ENCODE data around the gene KAT2A. TPM values are rescaled to one million over a fixed set of nuclear protein-coding genes. Genes with fewer than 3 reads are reported as not detected.

The KAT2A gene
- total RNA-seq, 1 experiment from 2014 or later, result 44.8 TPM

GRCh38 chr17:42117397-42118125 is 3.6 kb downstream of the KAT2A start:
- Mint-ChIP-seq H3K9me3 (no peaks in the 10 kb centered on the region), H3K27me3 (ENCODE audit: low read depth) (no peaks in the 10 kb centered on the region), H3K27ac (no peak overlapping the region), H3K4me3 (no peak overlapping the region), H3K4me1 (peaks cover 25% of the 10 kb centered on the region), H3K36me3 (peaks cover 30% of the 10 kb centered on the region)
- DNase-seq (ENCODE audit: low spot score) (no peak), ATAC-seq (no peak)
- ChIA-PET CTCF (interaction anchor here (1.0 to 4.5 kb wide), 8 partner anchors 50 to 410 kb away, joined by 3 to 54 read pairs (median 5); partner anchors contain the start of genes DNAJC7 and NKIRAS2), POLR2A (no interaction called here)
- TF ChIP-seq ATF1 (CRISPR knock-in tag; IDR thresholded peaks at IDR 0.05) (no peak), RELA (CRISPR knock-in tag; IDR thresholded peaks at IDR 0.05; ENCODE audit: borderline replicate concordance) (no peak), ATF3 (CRISPR knock-in tag; conservative IDR thresholded peaks at IDR 0.05) (no peak), MYBL2 (CRISPR knock-in tag; IDR thresholded peaks at IDR 0.05) (no peak), PRDM15 (CRISPR knock-in tag; IDR thresholded peaks at IDR 0.05) (no peak), TEAD4 (CRISPR knock-in tag; IDR thresholded peaks at IDR 0.05) (no peak), ARID4B (CRISPR knock-in tag; IDR thresholded peaks at IDR 0.05; ENCODE audit: borderline replicate concordance) (no peak), SMAD3 (CRISPR knock-in tag; IDR thresholded peaks at IDR 0.05; ENCODE audit: borderline replicate concordance) (no peak), CTCF (IDR thresholded peaks at IDR 0.05) (no peak), JAZF1 (CRISPR knock-in tag; IDR thresholded peaks at IDR 0.05) (no peak), ZNF423 (CRISPR knock-in tag; IDR thresholded peaks at IDR 0.05) (no peak), NFYB (CRISPR knock-in tag; conservative IDR thresholded peaks at IDR 0.05; ENCODE audit: low read depth) (no peak)

GRCh38 chr17:42116705-42117396 is 4.3 kb downstream of the KAT2A start:
- Mint-ChIP-seq H3K4me3 (no peak overlapping the region), H3K36me3 (peaks cover 30% of the 10 kb centered on the region), H3K27me3 (ENCODE audit: low read depth) (no peaks in the 10 kb centered on the region), H3K4me1 (peaks cover 22% of the 10 kb centered on the region), H3K27ac (peak overlapping the region; percentile 41; the same call in 1 of the 2 replicates), H3K9me3 (no peaks in the 10 kb centered on the region)
- POLR2A ChIA-PET, result no interaction called here
- TF ChIP-seq PRDM15 (CRISPR knock-in tag; IDR thresholded peaks at IDR 0.05), result peak; percentile 83
- no peak for TF ChIP-seq JAZF1 (CRISPR knock-in tag; IDR thresholded peaks at IDR 0.05)
- peak; percentile 58 for TF ChIP-seq CTCF (IDR thresholded peaks at IDR 0.05)
- TF ChIP-seq FOXP1 (CRISPR knock-in tag; IDR thresholded peaks at IDR 0.05; ENCODE audit: borderline replicate concordance), result 0 out of 2 replicates have a peak, but pooled peaks have one; percentile 58
- peak; percentile 87 for DNase-seq (ENCODE audit: low spot score)
- CTCF ChIA-PET, result interaction anchor here (0.8 to 4.5 kb wide), 9 partner anchors 10 to 157 kb away, joined by 3 to 54 read pairs (median 5); partner anchors contain the start of genes DNAJC7 and NKIRAS2
- peak; percentile 23 for ATAC-seq
